Lower lobe of right lung (tissue), 2 donors: ENCODE data around the gene NT5C2. TPM values are rescaled to one million over a fixed set of nuclear protein-coding genes. Genes with fewer than 3 reads are reported as not detected.

Experiments
- ATAC-seq, 2 donors: fragments of 200-7000 bp; cut with Tn5 transposase; one replicate each; pipeline ENCODE4 v1.9.1; 2020 to 2022; ENCODE audit warnings: mild to moderate bottlenecking in 2 of 2, moderate library complexity in 2 of 2
- DNase-seq: peaks from one replicate; pipeline ENCODE4 v3.0.0-alpha.2; 2020
- H3K27ac ChIP-seq: fragments of 200-600 bp; one replicate; pipeline ENCODE4 v1.8.0; 2022
- H3K27me3 ChIP-seq: fragments of 200-600 bp; one replicate; pipeline ENCODE4 v1.8.0; 2022; ENCODE audit warnings: low read depth
- H3K36me3 ChIP-seq: fragments of 200-600 bp; one replicate; pipeline ENCODE4 v1.8.0; 2022; ENCODE audit warnings: mild to moderate bottlenecking
- H3K4me1 ChIP-seq: fragments of 200-600 bp; one replicate; pipeline ENCODE4 v1.8.0; 2022
- H3K4me3 ChIP-seq: fragments of 200-600 bp; one replicate; pipeline ENCODE4 v1.8.0; 2022; ENCODE audit warnings: mild to moderate bottlenecking
- H3K9me3 ChIP-seq: fragments of 200-600 bp; one replicate; pipeline ENCODE4 v1.8.0; 2022
- CTCF ChIP-seq: fragments of 200-600 bp; IDR thresholded peaks from one replicate; pipeline ENCODE4 v1.8.0; 2022; ENCODE audit warnings: antibody characterized with exemption, mild to moderate bottlenecking
- intact Hi-C: fragments of 100-400 bp; cut with DNase I; formaldehyde crosslinking; loops from one replicate; pipeline ENCODE4 v1.11.0; 2022
- total RNA-seq: library from RNA; stranded (reverse); fragmentation: NEBNext Ultra II Directional; extraction: Animal tissue kit (Norgen Biotek cat#: 25700); gene quantifications from one replicate; pipeline ENCODE4 v1.2.1, GENCODE V29; 2021
- donor health status: DM: no; HTN: yes; CAD: no; lungs with severe emphysema.

The NT5C2 gene
- total RNA-seq, 1 donor from 2014 or later = 105 TPM

DNA sequence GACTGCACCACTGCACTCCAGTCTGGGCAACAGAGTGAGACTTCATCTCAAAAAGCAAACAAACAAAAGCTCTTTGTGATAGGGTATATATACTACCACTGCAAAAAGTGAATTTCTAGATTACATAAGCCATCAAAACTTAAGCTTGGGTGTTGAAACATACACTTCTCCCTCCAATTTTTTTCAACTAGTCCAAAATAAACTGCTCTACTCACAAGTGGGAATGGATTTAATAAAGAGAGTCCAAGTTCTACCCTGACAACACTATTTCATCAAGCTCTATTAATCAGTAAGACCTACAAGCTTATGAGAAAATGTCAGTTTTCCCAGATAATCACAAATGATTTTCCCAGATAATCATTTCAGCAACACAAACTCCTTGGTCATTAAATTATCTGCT is 82.7 kb downstream of the NT5C2 start:
- Histone ChIP-seq H3K4me3 (no peak overlapping the region), H3K4me1 (peaks cover 33% of the 10 kb centered on the region), H3K9me3 (no peaks in the 10 kb centered on the region), H3K36me3 (peaks cover 19% of the 10 kb centered on the region), H3K27ac (peak overlapping the region; percentile 61), H3K27me3 (no peaks in the 10 kb centered on the region)
- ATAC-seq (no peak), DNase-seq (no peak)
- TF ChIP-seq CTCF = no peak
- intact Hi-C loops = no loop called here

DNA sequence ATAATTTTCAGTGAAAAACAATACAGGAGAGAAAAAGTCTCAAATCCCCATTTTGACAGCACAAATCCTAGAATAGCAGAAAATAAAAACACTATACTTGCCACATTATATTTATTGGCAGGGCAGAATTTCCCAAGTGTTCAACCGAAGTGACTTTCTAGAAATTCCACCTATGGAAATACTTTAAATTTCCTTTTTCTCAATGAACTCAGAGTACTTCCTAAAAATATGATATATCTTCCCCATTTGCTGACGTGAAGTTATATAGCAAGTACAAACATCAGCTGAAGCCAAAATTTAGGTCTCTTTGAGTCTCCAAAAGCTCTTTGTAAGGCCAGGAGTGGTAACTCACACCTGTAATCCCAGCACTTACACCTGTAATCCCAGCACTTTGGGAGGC is 83.3 kb downstream of the NT5C2 start:
- H3K27ac ChIP-seq = peak overlapping the region; percentile 14
- no peak overlapping the region for H3K4me3 ChIP-seq
- intact Hi-C loops = no loop called here
- H3K36me3 ChIP-seq = peaks cover 25% of the 10 kb centered on the region
- H3K9me3 ChIP-seq = no peaks in the 10 kb centered on the region
- DNase-seq = no peak
- no peak for TF ChIP-seq CTCF
- no peaks in the 10 kb centered on the region for H3K27me3 ChIP-seq
- no peak for ATAC-seq
- H3K4me1 ChIP-seq = peaks cover 33% of the 10 kb centered on the region

DNA sequence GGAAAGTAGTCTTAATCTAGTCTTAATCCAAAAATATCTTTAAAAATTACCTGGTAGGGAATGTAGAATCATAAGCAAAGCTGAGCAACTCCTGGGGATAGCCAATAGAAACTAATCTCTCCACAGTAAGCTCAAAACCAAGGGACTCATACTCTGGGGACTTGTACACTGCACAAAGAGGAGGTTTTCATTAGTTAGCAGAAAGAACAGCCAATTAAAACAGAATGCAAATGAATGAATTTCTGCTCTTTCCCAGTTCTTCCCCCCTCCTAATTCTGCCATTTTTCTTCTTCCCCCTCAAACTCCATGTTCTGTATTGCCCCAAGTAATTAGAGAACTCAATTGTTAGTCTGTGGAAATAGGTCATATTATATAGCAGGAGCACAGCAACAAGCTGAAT is 86.5 kb downstream of the NT5C2 start:
- H3K4me3 ChIP-seq = no peak overlapping the region
- no peaks in the 10 kb centered on the region for H3K9me3 ChIP-seq
- ATAC-seq (no peak), DNase-seq (no peak)
- no peaks in the 10 kb centered on the region for H3K27me3 ChIP-seq
- intact Hi-C loops = no loop called here
- no peak for TF ChIP-seq CTCF
- no peak overlapping the region for H3K27ac ChIP-seq
- peaks cover 56% of the 10 kb centered on the region for H3K36me3 ChIP-seq
- peaks cover 20% of the 10 kb centered on the region for H3K4me1 ChIP-seq

DNA sequence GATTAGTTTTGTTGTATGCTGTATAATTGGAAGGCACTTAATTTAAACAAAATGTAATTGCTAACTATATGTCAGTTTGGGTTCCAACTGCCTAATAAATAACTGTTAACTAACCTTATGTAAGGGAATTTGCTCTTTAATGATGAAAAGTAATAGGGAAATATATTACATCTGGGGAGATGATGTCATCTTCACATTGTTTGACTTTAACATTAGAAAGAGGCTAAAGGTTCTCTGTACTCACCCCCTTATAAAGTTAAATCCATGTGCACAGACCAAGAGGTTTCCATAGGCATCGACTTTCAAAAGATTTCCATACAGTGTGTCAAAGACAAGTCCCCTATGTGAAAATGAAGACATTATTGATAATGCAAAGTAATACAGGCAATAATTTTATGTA is 87.6 kb downstream of the NT5C2 start:
- H3K36me3 ChIP-seq = peaks cover 67% of the 10 kb centered on the region
- intact Hi-C loops = no loop called here

DNA sequence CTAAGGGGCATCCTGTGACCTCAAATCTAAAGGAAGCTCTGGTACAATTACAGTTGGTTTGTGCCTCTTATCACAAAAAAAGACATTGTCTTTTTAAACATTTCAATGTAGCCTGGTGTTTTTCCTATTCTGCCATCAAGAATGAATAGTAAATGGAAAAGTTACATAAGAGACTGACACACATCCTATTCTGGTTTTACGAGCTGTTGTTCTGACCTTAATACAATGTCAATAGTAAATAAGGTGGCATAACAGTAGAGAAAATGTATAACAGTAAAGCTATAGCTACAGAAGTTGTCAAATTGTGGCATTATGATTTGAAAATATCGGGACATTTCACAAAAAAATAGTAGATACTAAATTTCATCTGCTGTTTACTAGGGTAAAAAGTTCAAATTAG is 88.4 kb downstream of the NT5C2 start:
- intact Hi-C loops = no loop called here
- H3K9me3 ChIP-seq = no peaks in the 10 kb centered on the region
- TF ChIP-seq CTCF = no peak
- peaks cover 74% of the 10 kb centered on the region for H3K36me3 ChIP-seq
- no peak for DNase-seq
- H3K4me3 ChIP-seq = no peak overlapping the region
- H3K27ac ChIP-seq = no peak overlapping the region
- no peak for ATAC-seq
- peaks cover 2% of the 10 kb centered on the region for H3K4me1 ChIP-seq
- no peaks in the 10 kb centered on the region for H3K27me3 ChIP-seq

More for the DNA sequence above, 87.6 kb downstream of the NT5C2 start:
- no peak for DNase-seq
- Histone ChIP-seq H3K4me3 (no peak overlapping the region), H3K4me1 (peaks cover 10% of the 10 kb centered on the region), H3K27me3 (no peaks in the 10 kb centered on the region), H3K9me3 (no peaks in the 10 kb centered on the region), H3K27ac (no peak overlapping the region)
- TF ChIP-seq CTCF = no peak
- ATAC-seq = no peak

GRCh38 chr10:103103989-103104388 is 89.1 kb downstream of the NT5C2 start:
- intact Hi-C loops = no loop called here
- DNase-seq = no peak
- Histone ChIP-seq H3K9me3 (no peaks in the 10 kb centered on the region), H3K36me3 (peaks cover 82% of the 10 kb centered on the region), H3K4me3 (no peak overlapping the region), H3K27ac (no peak overlapping the region), H3K4me1 (no peaks in the 10 kb centered on the region), H3K27me3 (no peaks in the 10 kb centered on the region)
- no peak for TF ChIP-seq CTCF
- ATAC-seq = no peak
